GM12874 (cell line): Measurements from ENCODE around the gene SPIRE1.

Experiments used
- CTCF ChIP-seq: IDR thresholded peaks from 2 replicates; pipeline ENCODE4 v1.5.1; 2011; ENCODE audit warnings: low read depth, mild to moderate bottlenecking, control low read depth, low read length, moderate library complexity; ENCODE audit not compliant: insufficient read depth

The SPIRE1 gene

DNA sequence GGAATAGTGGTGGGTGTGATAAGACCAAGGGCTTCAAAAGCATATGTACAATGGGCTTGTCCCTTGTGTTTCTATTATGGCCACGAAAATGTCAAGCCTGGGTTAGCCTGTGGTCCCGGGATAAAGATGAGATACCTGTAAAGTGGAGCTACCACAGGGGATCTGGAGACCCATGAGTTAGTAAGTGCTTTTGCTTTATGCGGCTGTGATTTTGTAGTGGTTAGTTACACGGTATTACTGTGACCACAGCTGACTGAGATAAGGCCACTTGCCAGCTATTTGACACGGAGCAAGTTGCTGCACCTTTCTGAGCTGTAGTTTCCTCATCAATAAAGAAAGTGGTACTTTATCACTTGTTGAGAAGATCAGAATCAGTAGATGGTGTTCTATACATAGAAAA lies 150.9 kb downstream of the SPIRE1 start:
- TF ChIP-seq CTCF, result no peak

GRCh38 chr18:12500986-12501385 lies 156.9 kb downstream of the SPIRE1 start:
- no peak for TF ChIP-seq CTCF

DNA sequence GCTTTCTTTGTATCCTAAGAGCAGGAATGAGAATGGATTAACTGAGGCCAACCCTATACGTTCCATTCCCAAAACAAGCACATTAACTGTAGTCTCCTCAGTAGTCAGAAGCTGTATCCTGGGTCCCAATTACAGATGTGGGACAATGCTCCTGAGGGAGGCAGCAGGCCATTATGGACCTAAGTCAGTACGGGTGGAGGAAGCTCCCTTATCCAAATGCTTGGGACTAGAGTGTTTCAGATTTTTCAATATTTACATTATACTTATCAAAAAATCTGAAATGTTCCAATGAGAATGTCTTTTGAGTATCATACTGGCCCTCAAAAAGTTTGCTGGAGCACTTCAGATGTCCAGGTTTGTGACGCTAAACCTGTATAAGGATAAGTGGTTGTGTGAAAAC lies 160.1 kb downstream of the SPIRE1 start:
- no peak for TF ChIP-seq CTCF

GRCh38 chr18:12497296-12497695 lies 160.6 kb downstream of the SPIRE1 start:
- TF ChIP-seq CTCF, result no peak

DNA sequence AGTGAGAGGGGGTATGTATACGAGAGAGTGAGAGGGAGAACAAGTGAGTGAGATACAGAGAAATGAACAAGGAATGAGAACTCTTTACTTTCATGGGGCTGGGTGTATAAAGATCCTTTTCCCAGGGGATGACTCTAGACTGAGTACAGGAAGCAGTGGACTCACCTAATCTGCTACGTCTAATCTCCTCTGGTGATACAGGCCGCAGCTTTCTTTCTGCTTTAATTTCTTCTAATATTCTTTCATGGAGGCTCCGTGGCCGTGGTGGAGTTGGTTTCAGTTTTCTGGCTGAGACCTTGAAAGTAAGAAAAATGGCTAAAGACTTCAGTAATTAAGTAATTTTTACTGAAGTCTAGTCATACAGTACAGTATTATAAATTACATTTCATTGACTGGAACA lies 165.0 kb downstream of the SPIRE1 start:
- TF ChIP-seq CTCF, result no peak

- TF ChIP-seq CTCF, result no peak
Measured at GRCh38 chr18:12491611-12492435, 166.1 kb downstream of the SPIRE1 start.

DNA sequence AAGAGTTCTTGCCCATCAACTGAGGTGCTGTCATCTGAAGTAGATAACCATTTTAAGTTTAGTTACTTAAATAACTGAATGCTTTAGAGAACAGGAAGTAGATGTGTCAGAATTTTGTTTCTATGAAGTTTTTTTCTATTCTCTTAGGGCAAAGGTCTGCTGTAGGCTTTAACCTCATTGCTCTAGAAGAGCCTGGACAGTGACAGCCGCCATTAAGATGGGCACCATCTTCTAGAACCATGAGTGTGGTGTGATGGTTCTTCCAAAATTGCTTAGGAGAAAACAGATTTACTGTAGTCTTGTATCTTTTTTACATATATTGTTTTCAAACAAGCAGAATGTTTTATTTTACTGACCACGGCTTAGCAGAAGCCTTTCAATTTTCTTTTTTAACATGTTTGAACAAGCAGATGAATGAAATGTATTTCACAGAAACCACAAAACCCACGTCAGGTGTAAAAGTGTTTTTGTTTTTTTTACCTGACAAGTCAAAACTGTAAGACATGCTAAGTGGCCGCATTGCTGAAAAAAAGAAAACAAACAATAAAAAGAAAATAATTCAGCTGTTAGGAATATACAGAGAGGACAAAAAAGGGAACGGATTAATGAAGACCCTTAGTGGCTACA lies 172.3 kb downstream of the SPIRE1 start:
- no peak for TF ChIP-seq CTCF
